ENCODE results near the gene SUGP1. TPM values are rescaled to one million over a fixed set of nuclear protein-coding genes. Genes with fewer than 3 reads are reported as not detected.

The SUGP1 gene
- total RNA-seq, 4 donors from 2014 or later = 28.4 to 37.6 (median 32.3) TPM

GRCh38 chr19:19250196-19250801 lies 70.0 kb downstream of the SUGP1 start:
- TF ChIP-seq POLR2A (IDR thresholded peaks at IDR 0.05) = no peak
- TF ChIP-seq EP300 (IDR thresholded peaks at IDR 0.05) = no peak
- no peak for TF ChIP-seq CTCF (IDR thresholded peaks at IDR 0.05)
- TF ChIP-seq POLR2AphosphoS5 (IDR thresholded peaks at IDR 0.05) = no peak
- Histone ChIP-seq H3K9me3 (no peaks in the 10 kb centered on the region), H3K27ac (no peak overlapping the region), H3K27me3 (peaks cover 59% of the 10 kb centered on the region), H3K4me3 (no peak overlapping the region), H3K36me3 (no peaks in the 10 kb centered on the region), H3K4me1 (no peaks in the 10 kb centered on the region)
- 3 to 27% methylated on average over 3 to 5 of the region's 5 CpGs for WGBS, 2 donors (ENCODE audit: low coverage in 1 of 2)
- no peak for ATAC-seq

GRCh38 chr19:19240476-19240875 lies 79.8 kb downstream of the SUGP1 start:
- TF ChIP-seq EP300 (IDR thresholded peaks at IDR 0.05) = no peak
- TF ChIP-seq CTCF (IDR thresholded peaks at IDR 0.05) = no peak
- no peak for TF ChIP-seq POLR2A (IDR thresholded peaks at IDR 0.05)
- TF ChIP-seq POLR2AphosphoS5 (IDR thresholded peaks at IDR 0.05) = no peak
- H3K27me3 ChIP-seq = peaks cover 52% of the 10 kb centered on the region
- no peaks in the 10 kb centered on the region for H3K4me1 ChIP-seq
- WGBS, 2 donors (ENCODE audit: low coverage in 1 of 2) = no CpG with 5 or more reads among the region's 9 CpGs
- H3K9me3 ChIP-seq = peaks cover 0 to 11% (median 0%) of the 10 kb centered on the region in 3 donors
- no peak for ATAC-seq
- H3K4me3 ChIP-seq = no peak overlapping the region
- no peaks in the 10 kb centered on the region for H3K36me3 ChIP-seq
- H3K27ac ChIP-seq = no peak overlapping the region

DNA sequence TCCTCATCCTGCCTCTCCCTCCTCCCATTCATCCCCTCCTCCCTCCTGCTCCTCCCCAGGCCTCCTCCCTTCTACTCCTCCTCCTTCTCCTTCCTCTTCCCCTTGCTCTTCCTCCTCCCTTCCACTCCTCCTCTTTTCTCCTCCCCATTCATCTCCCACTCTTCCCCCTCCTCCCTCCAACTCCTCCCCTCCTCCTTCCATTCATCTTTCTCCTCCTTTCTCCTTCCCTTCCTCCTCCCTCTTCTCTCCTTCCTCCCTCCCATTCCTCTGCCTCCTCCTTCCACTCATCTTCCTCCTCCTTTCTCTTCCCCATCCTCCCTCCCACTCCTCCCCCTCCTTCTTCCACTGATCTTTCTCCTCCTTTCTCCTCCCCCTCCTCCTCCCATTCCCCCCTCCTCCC lies 80.6 kb downstream of the SUGP1 start:
- H3K4me3 ChIP-seq = no peak overlapping the region
- ATAC-seq = no peak
- H3K9me3 ChIP-seq = peaks cover 0 to 19% (median 0%) of the 10 kb centered on the region in 3 donors
- no peaks in the 10 kb centered on the region for H3K4me1 ChIP-seq
- no peaks in the 10 kb centered on the region for H3K36me3 ChIP-seq
- H3K27ac ChIP-seq = no peak overlapping the region
- no peak for TF ChIP-seq POLR2AphosphoS5 (IDR thresholded peaks at IDR 0.05)
- TF ChIP-seq POLR2A (IDR thresholded peaks at IDR 0.05) = no peak
- TF ChIP-seq EP300 (IDR thresholded peaks at IDR 0.05) = no peak
- TF ChIP-seq CTCF (IDR thresholded peaks at IDR 0.05) = no peak
- H3K27me3 ChIP-seq = peaks cover 55% of the 10 kb centered on the region

DNA sequence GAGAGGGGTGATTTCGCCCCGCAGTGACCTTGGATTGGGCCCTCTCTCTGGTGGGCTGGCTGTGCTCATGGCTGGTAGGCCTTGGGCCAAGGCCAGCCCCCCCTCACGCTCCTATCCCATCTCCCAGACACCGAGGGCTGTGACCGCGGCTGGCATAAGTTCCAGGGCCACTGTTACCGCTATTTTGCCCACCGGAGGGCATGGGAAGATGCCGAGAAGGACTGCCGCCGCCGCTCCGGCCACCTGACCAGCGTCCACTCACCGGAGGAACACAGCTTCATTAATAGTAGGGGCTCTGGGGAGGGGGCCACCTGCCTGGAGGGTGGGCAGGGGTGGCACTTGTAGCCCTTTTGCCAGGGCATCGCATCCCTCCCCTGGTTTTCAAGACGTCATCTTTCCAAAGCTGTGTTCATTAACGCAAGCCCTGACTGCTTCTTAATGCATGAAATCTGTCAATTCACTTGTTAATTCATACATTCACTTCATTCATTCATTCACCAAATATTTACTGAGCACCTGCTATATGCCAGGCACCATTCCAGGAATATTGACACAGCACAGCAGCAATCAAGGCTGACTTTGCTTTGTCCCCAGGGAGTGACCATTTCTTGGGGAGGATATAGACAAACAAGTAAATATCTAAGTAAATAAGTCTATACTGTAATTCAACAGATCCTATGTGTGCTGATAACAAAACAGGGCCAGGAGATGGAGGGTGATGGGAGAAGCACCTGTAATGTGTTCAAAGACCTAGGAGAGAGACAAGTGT lies 82.0 kb downstream of the SUGP1 start:
- no peaks in the 10 kb centered on the region for H3K4me1 ChIP-seq
- H3K27me3 ChIP-seq = peaks cover 62% of the 10 kb centered on the region
- no peak for TF ChIP-seq POLR2AphosphoS5 (IDR thresholded peaks at IDR 0.05)
- ATAC-seq = no peak
- H3K9me3 ChIP-seq = peaks cover 0 to 32% (median 0%) of the 10 kb centered on the region in 3 donors
- H3K27ac ChIP-seq = no peak overlapping the region
- 60 to 84% methylated on average over 4 to 5 of the region's 18 CpGs for WGBS, 2 donors (ENCODE audit: low coverage in 1 of 2)
- H3K36me3 ChIP-seq = no peaks in the 10 kb centered on the region
- H3K4me3 ChIP-seq = no peak overlapping the region

GRCh38 chr19:19236173-19236572 lies 84.1 kb downstream of the SUGP1 start:
- no peak for ATAC-seq

More at GRCh38 chr19:19236173-19236572, 84.1 kb downstream of the SUGP1 start:
- no peaks in the 10 kb centered on the region for H3K36me3 ChIP-seq
- peaks cover 71% of the 10 kb centered on the region for H3K27me3 ChIP-seq
- no peak overlapping the region for H3K27ac ChIP-seq
- H3K4me1 ChIP-seq = no peaks in the 10 kb centered on the region
- H3K4me3 ChIP-seq = no peak overlapping the region
- TF ChIP-seq EP300 (IDR thresholded peaks at IDR 0.05) (no peak), POLR2A (IDR thresholded peaks at IDR 0.05) (no peak), CTCF (IDR thresholded peaks at IDR 0.05) (no peak), POLR2AphosphoS5 (IDR thresholded peaks at IDR 0.05) (no peak)
- peaks cover 0 to 39% (median 0%) of the 10 kb centered on the region in 3 donors for H3K9me3 ChIP-seq

Data from gastroesophageal sphincter (tissue), 4 donors.